ENCODE data around the gene PAQR7.

DNA sequence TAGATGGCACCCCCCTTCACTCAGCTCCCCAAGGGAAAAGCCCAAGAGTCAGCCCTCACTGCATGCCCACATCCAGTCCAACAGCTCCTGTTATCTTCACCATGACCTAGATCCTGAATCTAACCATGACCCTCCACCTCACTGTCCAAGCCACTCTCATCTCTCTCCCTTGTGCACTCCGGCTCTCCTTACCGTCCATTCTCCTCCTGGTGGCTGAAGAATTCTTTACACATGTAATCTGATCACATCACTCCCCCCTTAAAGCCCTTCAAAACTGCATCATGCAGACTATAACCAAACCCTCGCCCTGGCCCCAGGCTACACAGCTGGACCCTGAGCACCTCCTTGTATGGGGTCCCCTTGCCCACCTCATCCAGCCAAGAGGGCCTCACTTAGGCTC, 14.0 kb upstream of the PAQR7 start:
- TF ChIP-seq EZH2 (IDR thresholded peaks at IDR 0.05; ENCODE audit: insufficient read depth, low read length) (no peak), CTCF (IDR thresholded peaks at IDR 0.05; ENCODE audit: insufficient read depth, low read depth, low read length) (no peak)

Data from astrocyte (in vitro differentiated cells and primary cell).